Measurements from ENCODE around the gene TMEM234. TPM values are rescaled to one million over a fixed set of nuclear protein-coding genes. Genes with fewer than 3 reads are reported as not detected.
A peak's percentile ranks its signal among the peaks of the same experiment; 100 is the strongest.

Gene TMEM234
- total RNA-seq, 1 donor from 2014 or later: 27.9 TPM

DNA sequence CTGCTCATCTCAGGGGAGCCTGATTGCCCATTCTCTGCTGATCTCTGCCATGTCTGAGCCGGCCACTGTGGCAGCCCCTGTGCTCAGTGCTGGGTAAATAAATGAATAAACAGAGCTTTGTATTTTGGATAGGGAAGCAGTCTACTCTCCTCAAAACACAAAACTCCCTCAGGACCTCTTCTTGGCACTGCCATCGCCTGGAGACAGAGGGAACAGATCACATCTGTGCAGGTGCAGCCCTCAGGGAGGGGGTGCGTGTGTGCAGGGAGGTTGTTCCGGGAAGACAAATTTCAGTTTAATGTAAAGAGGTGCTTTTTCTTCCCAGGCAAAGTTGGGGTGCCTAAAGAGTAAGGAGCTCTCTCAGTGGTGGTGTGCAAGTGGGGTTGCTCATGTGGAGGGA is 17.2 kb upstream of the TMEM234 start:
- no peak for DNase-seq (ENCODE audit: extremely low spot score, unreplicated experiment)
- no peaks in the 10 kb centered on the region for H3K27me3 Mint-ChIP-seq (ENCODE audit: unreplicated experiment)
- H3K36me3 Mint-ChIP-seq (ENCODE audit: unreplicated experiment): no peaks in the 10 kb centered on the region
- H3K27ac Mint-ChIP-seq (ENCODE audit: unreplicated experiment): no peak overlapping the region
- peak overlapping the region; percentile 88 for H3K4me3 Mint-ChIP-seq (ENCODE audit: unreplicated experiment)
- no peaks in the 10 kb centered on the region for H3K9me3 Mint-ChIP-seq (ENCODE audit: unreplicated experiment)
- TF ChIP-seq, protein P1, sequence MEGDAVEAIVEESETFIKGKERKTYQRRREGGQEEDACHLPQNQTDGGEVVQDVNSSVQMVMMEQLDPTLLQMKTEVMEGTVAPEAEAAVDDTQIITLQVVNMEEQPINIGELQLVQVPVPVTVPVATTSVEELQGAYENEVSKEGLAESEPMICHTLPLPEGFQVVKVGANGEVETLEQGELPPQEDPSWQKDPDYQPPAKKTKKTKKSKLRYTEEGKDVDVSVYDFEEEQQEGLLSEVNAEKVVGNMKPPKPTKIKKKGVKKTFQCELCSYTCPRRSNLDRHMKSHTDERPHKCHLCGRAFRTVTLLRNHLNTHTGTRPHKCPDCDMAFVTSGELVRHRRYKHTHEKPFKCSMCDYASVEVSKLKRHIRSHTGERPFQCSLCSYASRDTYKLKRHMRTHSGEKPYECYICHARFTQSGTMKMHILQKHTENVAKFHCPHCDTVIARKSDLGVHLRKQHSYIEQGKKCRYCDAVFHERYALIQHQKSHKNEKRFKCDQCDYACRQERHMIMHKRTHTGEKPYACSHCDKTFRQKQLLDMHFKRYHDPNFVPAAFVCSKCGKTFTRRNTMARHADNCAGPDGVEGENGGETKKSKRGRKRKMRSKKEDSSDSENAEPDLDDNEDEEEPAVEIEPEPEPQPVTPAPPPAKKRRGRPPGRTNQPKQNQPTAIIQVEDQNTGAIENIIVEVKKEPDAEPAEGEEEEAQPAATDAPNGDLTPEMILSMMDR (IDR thresholded peaks at IDR 0.05): no peak
- H3K4me1 Mint-ChIP-seq (ENCODE audit: unreplicated experiment): peaks cover 31% of the 10 kb centered on the region

DNA sequence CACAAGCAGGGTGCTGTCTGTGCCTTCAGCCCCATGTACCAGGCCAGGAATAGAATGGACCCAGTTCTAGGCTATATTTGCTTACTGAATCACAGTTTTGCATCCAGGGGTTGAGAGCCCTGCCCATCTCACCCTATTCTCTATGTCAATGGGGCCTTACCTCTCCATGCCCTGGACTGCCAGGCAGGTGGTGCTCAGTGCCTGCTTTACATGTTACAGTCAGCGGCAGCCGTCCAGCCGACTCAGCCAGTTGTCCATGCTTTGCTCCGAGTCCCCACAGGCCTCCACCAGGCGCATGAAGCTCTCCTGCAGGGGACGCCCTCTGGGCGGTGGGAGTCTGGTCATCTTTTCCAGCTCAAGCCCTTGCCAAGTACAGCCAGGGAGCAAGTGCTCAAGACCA is 12.6 kb upstream of the TMEM234 start:
- Mint-ChIP-seq H3K9me3 (ENCODE audit: unreplicated experiment) (no peaks in the 10 kb centered on the region), H3K4me1 (ENCODE audit: unreplicated experiment) (peaks cover 10% of the 10 kb centered on the region)
- DNase-seq (ENCODE audit: extremely low spot score, unreplicated experiment): no peak

DNA sequence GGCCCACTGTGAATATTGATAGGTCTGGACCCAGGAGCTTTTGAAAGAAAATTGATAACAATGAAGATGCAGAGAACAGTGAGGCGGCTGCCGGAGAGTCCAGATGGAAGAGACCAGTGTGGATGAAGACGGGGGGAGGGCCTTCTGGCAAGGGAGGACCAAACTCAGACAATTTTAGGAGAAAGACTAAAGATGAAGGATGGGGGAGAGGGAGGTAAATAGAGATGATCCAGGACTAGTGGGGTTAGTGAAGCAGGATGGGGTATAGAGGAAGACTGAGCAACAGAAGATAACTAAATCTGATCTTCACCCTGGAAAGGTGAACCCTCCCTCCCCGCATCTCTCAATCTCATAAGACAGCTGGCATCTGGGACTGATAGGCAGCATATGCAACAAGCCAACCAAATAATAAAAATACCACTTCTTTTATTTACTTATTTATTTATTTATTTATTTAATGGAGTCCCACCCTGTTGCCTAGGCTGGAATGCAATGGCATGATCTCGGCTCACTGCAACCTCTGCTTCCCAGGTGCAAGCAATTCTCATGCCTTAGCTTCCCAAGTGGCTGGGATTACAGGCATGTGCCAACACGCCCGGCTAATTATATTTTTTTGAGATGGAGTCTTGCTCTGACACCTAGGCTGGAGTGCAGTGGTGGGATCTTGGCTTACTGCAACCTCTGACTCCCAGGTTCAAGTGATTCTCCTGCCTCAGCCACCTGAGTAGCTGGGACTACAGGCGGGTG is 10.6 kb upstream of the TMEM234 start:
- Mint-ChIP-seq H3K4me3 (ENCODE audit: unreplicated experiment) (no peak overlapping the region), H3K9me3 (ENCODE audit: unreplicated experiment) (no peaks in the 10 kb centered on the region), H3K27me3 (ENCODE audit: unreplicated experiment) (no peaks in the 10 kb centered on the region), H3K4me1 (ENCODE audit: unreplicated experiment) (peaks cover 10% of the 10 kb centered on the region), H3K27ac (ENCODE audit: unreplicated experiment) (no peak overlapping the region), H3K36me3 (ENCODE audit: unreplicated experiment) (peaks cover 19% of the 10 kb centered on the region)
- TF ChIP-seq, protein P1 (IDR thresholded peaks at IDR 0.05): no peak
- DNase-seq (ENCODE audit: extremely low spot score, unreplicated experiment): no peak

More for the DNA sequence above, 12.6 kb upstream of the TMEM234 start:
- no peaks in the 10 kb centered on the region for H3K27me3 Mint-ChIP-seq (ENCODE audit: unreplicated experiment)
- H3K4me3 Mint-ChIP-seq (ENCODE audit: unreplicated experiment): no peak overlapping the region
- TF ChIP-seq, protein P1 (IDR thresholded peaks at IDR 0.05): no peak
- H3K36me3 Mint-ChIP-seq (ENCODE audit: unreplicated experiment): peaks cover 7% of the 10 kb centered on the region
- no peak overlapping the region for H3K27ac Mint-ChIP-seq (ENCODE audit: unreplicated experiment)

DNA sequence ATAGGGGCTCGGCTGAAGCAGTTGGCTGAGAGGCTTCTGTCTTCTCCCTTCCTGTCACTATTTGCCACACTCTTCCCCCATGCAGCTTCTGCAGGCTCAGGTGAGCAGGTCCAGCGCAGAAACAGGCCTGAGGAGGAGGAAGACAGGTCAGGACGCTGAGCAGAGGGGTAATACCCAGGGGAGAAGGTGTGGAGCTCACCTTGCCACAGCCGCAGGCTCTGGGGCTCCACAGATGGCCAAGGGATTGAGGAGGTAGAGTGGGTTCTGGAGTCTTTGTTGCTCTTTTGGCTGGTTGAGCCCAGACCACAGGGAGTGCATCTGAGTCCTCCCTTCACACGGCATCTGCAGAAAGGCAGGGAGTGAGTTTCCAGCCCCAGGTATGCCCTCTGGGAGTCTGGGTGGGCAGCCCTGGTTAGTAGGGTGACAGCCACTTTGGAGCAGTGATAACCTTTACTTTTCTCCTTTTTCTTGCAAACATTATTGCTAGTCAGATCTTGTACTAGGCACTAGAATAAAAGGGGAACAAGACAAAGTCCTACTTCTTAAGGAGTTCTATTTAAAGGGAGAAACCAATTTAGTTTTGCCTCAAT is 9.8 kb upstream of the TMEM234 start:
- H3K4me3 Mint-ChIP-seq (ENCODE audit: unreplicated experiment): no peak overlapping the region
- H3K9me3 Mint-ChIP-seq (ENCODE audit: unreplicated experiment): no peaks in the 10 kb centered on the region
- H3K27me3 Mint-ChIP-seq (ENCODE audit: unreplicated experiment): no peaks in the 10 kb centered on the region
- peaks cover 10% of the 10 kb centered on the region for H3K4me1 Mint-ChIP-seq (ENCODE audit: unreplicated experiment)
- no peak overlapping the region for H3K27ac Mint-ChIP-seq (ENCODE audit: unreplicated experiment)
- DNase-seq (ENCODE audit: extremely low spot score, unreplicated experiment): no peak
- H3K36me3 Mint-ChIP-seq (ENCODE audit: unreplicated experiment): peaks cover 24% of the 10 kb centered on the region
- TF ChIP-seq, protein P1 (IDR thresholded peaks at IDR 0.05): no peak

DNA sequence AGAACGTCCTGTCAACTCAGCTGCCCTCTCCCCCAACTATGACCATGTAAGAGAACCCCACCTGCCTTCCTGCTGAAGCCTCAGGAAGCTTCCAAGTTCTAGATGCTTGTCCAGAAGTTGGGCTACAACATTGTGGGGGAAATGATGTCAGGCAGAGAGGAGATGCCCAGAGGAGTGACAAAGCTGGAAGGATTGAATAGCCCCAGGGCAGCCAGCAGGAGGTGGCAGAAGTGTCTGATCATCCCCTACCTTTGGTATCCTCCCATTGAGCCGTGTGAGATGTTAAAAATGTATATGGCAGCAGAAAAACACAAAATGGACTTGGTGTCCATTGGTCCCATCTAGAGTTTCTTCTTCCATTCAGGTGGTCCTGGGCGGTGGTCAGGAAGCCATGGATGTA is 6.6 kb upstream of the TMEM234 start:
- DNase-seq (ENCODE audit: extremely low spot score, unreplicated experiment): no peak
- no peak overlapping the region for H3K27ac Mint-ChIP-seq (ENCODE audit: unreplicated experiment)
- peaks cover 4% of the 10 kb centered on the region for H3K4me1 Mint-ChIP-seq (ENCODE audit: unreplicated experiment)
- no peak overlapping the region for H3K4me3 Mint-ChIP-seq (ENCODE audit: unreplicated experiment)
- H3K27me3 Mint-ChIP-seq (ENCODE audit: unreplicated experiment): no peaks in the 10 kb centered on the region
- H3K9me3 Mint-ChIP-seq (ENCODE audit: unreplicated experiment): no peaks in the 10 kb centered on the region
- TF ChIP-seq, protein P1 (IDR thresholded peaks at IDR 0.05): no peak
- H3K36me3 Mint-ChIP-seq (ENCODE audit: unreplicated experiment): peaks cover 37% of the 10 kb centered on the region

Data from osteocyte (in vitro differentiated cells).